GM12878 (cell line): Measurements from ENCODE around the gene ASCC3. TPM values are rescaled to one million over a fixed set of nuclear protein-coding genes. Genes with fewer than 3 reads are reported as not detected.

Source experiments
- ATAC-seq: fragments of 200-7000 bp; cut with Tn5 transposase; 3 replicates; pipeline ENCODE4 v1.9.1; 2020; ENCODE audit warnings: mild to moderate bottlenecking, moderate library complexity
- BruUV-seq: library from RNA; stranded (reverse); fragments of 400-500 nt; replicated peaks from 2 replicates; lab custom pipeline; 2021; lab: Mats Ljungman, UMichigan
- CTCF ChIA-PET: fragments of 300-600 bp; sonication (Branson Sonifier 250); formaldehyde crosslinking; extraction: SDS; loops from one replicate; lab custom pipeline; 2021; ENCODE audit warnings: inconsistent platforms; lab: Yijun Ruan, JAX
- POLR2A ChIA-PET: fragments of 350-600 bp; formaldehyde crosslinking; extraction: SDS; loops from one replicate; lab custom pipeline; 2021; ENCODE audit warnings: inconsistent platforms; lab: Charles Lee
- RAD21 ChIA-PET: fragments of 300-600 bp; sonication (Branson Sonifier 250); formaldehyde crosslinking; loops from one replicate; lab custom pipeline; 2023; ENCODE audit warnings: antibody characterized with exemption; ENCODE audit not compliant: unreplicated experiment; lab: Charles Lee
- SMC1A ChIA-PET: fragments of 300-600 bp; sonication (Branson Sonifier 250); formaldehyde crosslinking; loops from one replicate; lab custom pipeline; 2023; ENCODE audit not compliant: unreplicated experiment, uncharacterized antibody; lab: Charles Lee
- DNase-seq: peaks from one replicate; pipeline ENCODE4 v3.0.0-alpha.2; 2011; ENCODE audit warnings: low read depth, low spot score
- FAIRE-seq: peaks from 3 replicates; lab custom pipeline; 2011; peaks lifted over from hg19 to GRCh38; lab: Jason Lieb, UNC
- H2AFZ ChIP-seq: 2 replicates; pipeline ENCODE4 v1.6.0; 2011; ENCODE audit warnings: low read depth, low read length, control low read depth; ENCODE audit not compliant: control insufficient read depth
- H3K27ac ChIP-seq: 2 replicates; pipeline ENCODE4 v1.5.1; 2011; ENCODE audit warnings: control low read depth; ENCODE audit not compliant: control insufficient read depth, insufficient read depth
- H3K27me3 ChIP-seq, 2 experiments: replicated peaks in 1 of 2; 2 replicates each; pipeline versions ENCODE4 v1.6.0 to v1.6.1; 2011; ENCODE audit warnings: low read length in 1 of 2; ENCODE audit not compliant: control insufficient read depth in 2 of 2, insufficient read depth in 2 of 2
- H3K36me3 ChIP-seq, 2 experiments: 2 replicates each; pipeline ENCODE4 v1.5.1; 2011; ENCODE audit warnings: low read length in 1 of 2; ENCODE audit not compliant: control insufficient read depth in 2 of 2, insufficient read depth in 2 of 2
- H3K4me1 ChIP-seq: 2 replicates; pipeline ENCODE4 v1.6.1; 2011; ENCODE audit warnings: mild to moderate bottlenecking, low read length, moderate library complexity, mixed read lengths; ENCODE audit not compliant: control insufficient read depth, insufficient read depth
- H3K4me2 ChIP-seq: 2 replicates; pipeline ENCODE4 v1.6.0; 2011; ENCODE audit warnings: control low read depth; ENCODE audit not compliant: control insufficient read depth, insufficient read depth
- H3K4me3 ChIP-seq: fragments of 200-600 bp; sonication (generic); 2 replicates; pipeline ENCODE4 v1.5.1; 2016
- H3K79me2 ChIP-seq: 2 replicates; pipeline ENCODE4 v1.6.0; 2011; ENCODE audit warnings: low read length; ENCODE audit not compliant: control insufficient read depth, insufficient read depth
- H3K9ac ChIP-seq: 2 replicates; pipeline ENCODE4 v1.8.0; 2011; ENCODE audit warnings: low read length, control low read depth, mixed read lengths; ENCODE audit not compliant: control insufficient read depth, insufficient read depth
- H3K9me3 ChIP-seq: replicated peaks from 3 replicates; pipeline ENCODE4 v1.5.1; 2011; ENCODE audit warnings: mild to moderate bottlenecking, low read length; ENCODE audit not compliant: control insufficient read depth, insufficient read depth
- H4K20me1 ChIP-seq: 2 replicates; pipeline ENCODE4 v1.6.0; 2011; ENCODE audit not compliant: control insufficient read depth, insufficient read depth
- EED ChIP-seq: sonication (generic); IDR thresholded peaks from 2 replicates; pipeline ENCODE4 v1.6.1; 2016; ENCODE audit warnings: antibody characterized with exemption, low read depth
- MYB ChIP-seq: fragments of 150-350 bp; IDR thresholded peaks from 2 replicates; pipeline ENCODE4 v1.6.1; 2014; ENCODE audit warnings: mild to moderate bottlenecking, low read depth, low read length, borderline replicate concordance
- NR2C1 ChIP-seq: fragments of 450-650 bp; IDR thresholded peaks from 2 replicates; pipeline ENCODE4 v1.6.1; 2017; ENCODE audit warnings: antibody characterized with exemption, mild to moderate bottlenecking, moderate library complexity
- SKIL ChIP-seq: fragments of 450-650 bp; IDR thresholded peaks from 2 replicates; pipeline ENCODE4 v1.6.1; 2017; ENCODE audit warnings: mild to moderate bottlenecking, low read depth, inconsistent platforms; ENCODE audit not compliant: poor library complexity, severe bottlenecking
- SMC3 ChIP-seq: IDR thresholded peaks from 2 replicates; pipeline ENCODE4 v1.6.1; 2011; ENCODE audit warnings: low read length, improper control_type of control experiment, borderline replicate concordance
- SPI1 ChIP-seq: IDR thresholded peaks from 2 replicates; pipeline ENCODE4 v1.6.1; 2011; ENCODE audit warnings: low read depth, mild to moderate bottlenecking, low read length, moderate library complexity, borderline replicate concordance; ENCODE audit not compliant: insufficient read depth
- SUPT20H ChIP-seq: IDR thresholded peaks from 2 replicates; pipeline ENCODE4 v1.6.1; 2011; ENCODE audit warnings: low read depth, mild to moderate bottlenecking, low read length, moderate library complexity, borderline replicate concordance; ENCODE audit not compliant: control insufficient read depth
- YBX1 ChIP-seq: fragments of 450-650 bp; IDR thresholded peaks from 2 replicates; pipeline ENCODE4 v1.6.1; 2016; ENCODE audit warnings: antibody characterized with exemption
- ZBED1 ChIP-seq: IDR thresholded peaks from 2 replicates; pipeline ENCODE4 v1.6.1; 2016; ENCODE audit warnings: borderline replicate concordance
- ZNF384 ChIP-seq: IDR thresholded peaks from 2 replicates; pipeline ENCODE4 v1.6.1; 2012; ENCODE audit warnings: low read depth, mild to moderate bottlenecking, low read length, improper control_type of control experiment, borderline replicate concordance
- ZZZ3 ChIP-seq: IDR thresholded peaks from 2 replicates; pipeline ENCODE4 v1.6.1; 2011; ENCODE audit warnings: low read depth; ENCODE audit not compliant: control insufficient read depth, insufficient read length
- WGBS: methylation state at CpG from one replicate; pipeline ENCODE4 v1.1.6; 2016; ENCODE audit warnings: low lambda C conversion rate; ENCODE audit not compliant: insufficient replicate concordance, insufficient coverage; ENCODE audit errors: missing lambda C conversion rate; 5-methylcytosine and 5-hydroxymethylcytosine counted together
- in situ Hi-C: fragments of 300-500 bp; cut with MboI; formaldehyde crosslinking; loops from 9 replicates; pipeline ENCODE4 v1.14.3; 2018; ENCODE audit warnings: mixed read lengths
- intact Hi-C: fragments of 100-400 bp; cut with micrococcal nuclease; formaldehyde crosslinking; loops from one replicate; pipeline ENCODE4 v1.14.2; 2022; ENCODE audit not compliant: unreplicated experiment
- polyA plus RNA-seq, 11 experiments: library from polyadenylated mRNA; depleted of rRNA in 4 of 11; unstranded in 6 of 11; stranded (reverse) in 5 of 11; fragments of >200 nt; fragmentation: Nextera tagmentation in 4 of 11; fragmentation: Illumina TruSeq in 1 of 11; extraction: Ambion mirVana in 4 of 11; extraction: Trizol in 1 of 11; gene quantifications; 1 replicate in 1 of 11; 2 replicates in 10 of 11; pipeline versions ENCODE4 v1.2.1 to v1.2.3, GENCODE V29; 2011 to 2016; ENCODE audit warnings: inconsistent platforms in 2 of 11, missing spikeins in 2 of 11, low read depth in 1 of 11
- total RNA-seq, 4 experiments: library from RNA; depleted of rRNA in 3 of 4; stranded (reverse); fragments of >200 nt in 3 of 4; fragmentation: Illumina TruSeq in 1 of 4; extraction: Trizol in 1 of 4; gene quantifications; 2 replicates each; pipeline versions ENCODE4 v1.2.1 to v1.2.3, GENCODE V29; 2013 to 2021
- TF ChIP-seq, protein P1 (sequence below): fragments of 450-650 bp; IDR thresholded peaks from 2 replicates; pipeline ENCODE4 v1.6.1; 2018; ENCODE audit warnings: mild to moderate bottlenecking, low read depth, moderate library complexity; ENCODE audit not compliant: partially characterized antibody

The ASCC3 gene
- total and polyA plus RNA-seq, 10 of the 15 experiments (the other 5 are each of a cell fraction or from before 2014, with no cell fraction given), result 19.9 to 76.2 (median 55.9) TPM

GRCh38 chr6:100633096-100633777, 247.9 kb downstream of the ASCC3 start (continued):
- TF ChIP-seq MYB (no peak), SMC3 (no peak), SPI1 (no peak), SUPT20H (no peak), NR2C1 (no peak), YBX1 (no peak)
- TF ChIP-seq, protein P1, sequence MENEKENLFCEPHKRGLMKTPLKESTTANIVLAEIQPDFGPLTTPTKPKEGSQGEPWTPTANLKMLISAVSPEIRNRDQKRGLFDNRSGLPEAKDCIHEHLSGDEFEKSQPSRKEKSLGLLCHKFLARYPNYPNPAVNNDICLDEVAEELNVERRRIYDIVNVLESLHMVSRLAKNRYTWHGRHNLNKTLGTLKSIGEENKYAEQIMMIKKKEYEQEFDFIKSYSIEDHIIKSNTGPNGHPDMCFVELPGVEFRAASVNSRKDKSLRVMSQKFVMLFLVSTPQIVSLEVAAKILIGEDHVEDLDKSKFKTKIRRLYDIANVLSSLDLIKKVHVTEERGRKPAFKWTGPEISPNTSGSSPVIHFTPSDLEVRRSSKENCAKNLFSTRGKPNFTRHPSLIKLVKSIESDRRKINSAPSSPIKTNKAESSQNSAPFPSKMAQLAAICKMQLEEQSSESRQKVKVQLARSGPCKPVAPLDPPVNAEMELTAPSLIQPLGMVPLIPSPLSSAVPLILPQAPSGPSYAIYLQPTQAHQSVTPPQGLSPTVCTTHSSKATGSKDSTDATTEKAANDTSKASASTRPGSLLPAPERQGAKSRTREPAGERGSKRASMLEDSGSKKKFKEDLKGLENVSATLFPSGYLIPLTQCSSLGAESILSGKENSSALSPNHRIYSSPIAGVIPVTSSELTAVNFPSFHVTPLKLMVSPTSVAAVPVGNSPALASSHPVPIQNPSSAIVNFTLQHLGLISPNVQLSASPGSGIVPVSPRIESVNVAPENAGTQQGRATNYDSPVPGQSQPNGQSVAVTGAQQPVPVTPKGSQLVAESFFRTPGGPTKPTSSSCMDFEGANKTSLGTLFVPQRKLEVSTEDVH, result no peak

DNA sequence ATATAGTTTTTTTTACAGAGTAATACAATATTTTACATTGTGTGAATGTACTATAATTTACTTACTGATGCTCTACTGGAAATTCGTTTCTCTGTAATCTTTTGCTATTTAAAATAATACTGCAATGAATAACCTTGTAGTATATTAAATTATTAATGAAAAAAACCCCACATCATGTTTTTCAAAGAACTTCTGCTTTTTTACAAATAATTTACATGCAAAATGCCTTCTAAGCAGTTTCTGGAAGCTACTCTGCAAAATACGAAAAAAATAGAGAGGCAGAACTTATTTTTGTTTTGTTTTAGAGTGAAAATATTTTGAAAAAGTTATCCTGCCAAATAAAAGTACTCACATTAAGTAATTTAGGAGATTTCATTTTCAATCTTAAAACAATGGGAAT, 250.6 kb downstream of the ASCC3 start:
- no TSS peak for BruUV-seq
- Histone ChIP-seq H3K27me3 (no peaks in the 10 kb centered on the region), H3K9me3 (no peaks in the 10 kb centered on the region), H3K79me2 (no peaks in the 10 kb centered on the region), H3K4me1 (no peaks in the 10 kb centered on the region), H3K36me3 (no peaks in the 10 kb centered on the region; a peak in 1 of 4 replicates), H3K4me2 (no peak overlapping the region), H2AFZ (no peak overlapping the region), H3K9ac (no peak overlapping the region), H3K4me3 (no peak overlapping the region), H4K20me1 (no peaks in the 10 kb centered on the region), H3K27ac (no peak overlapping the region)
- CTCF ChIA-PET, result no interaction called here
- in situ Hi-C loops (no loop called here), intact Hi-C loops (no loop called here)
- FAIRE-seq, result no peak
- SMC1A ChIA-PET, result no interaction called here
- POLR2A ChIA-PET, result no interaction called here
- no peak for DNase-seq
- 2% methylated on average over 2 of the region's 2 CpGs for WGBS
- RAD21 ChIA-PET, result no interaction called here
- no peak for ATAC-seq
- TF ChIP-seq, protein P1, result no peak
- TF ChIP-seq ZBED1 (no peak), ZZZ3 (no peak), YBX1 (no peak), EED (no peak), SKIL (no peak), ZNF384 (no peak)
